Muscle layer of colon (tissue), 2 donors: ENCODE results near the gene BCL2L11.

ENCODE experiments used
- H3K27ac ChIP-seq: one replicate; pipeline ENCODE4 v1.7.0; 2013; ENCODE audit warnings: low read depth, mild to moderate bottlenecking, low read length, moderate library complexity
- H3K27me3 ChIP-seq, 2 donors: one replicate each; pipeline ENCODE4 v1.7.0; 2013; ENCODE audit warnings: low read length in 2 of 2, mild to moderate bottlenecking in 2 of 2; ENCODE audit not compliant: insufficient read depth in 2 of 2, control insufficient read depth in 1 of 2
- H3K36me3 ChIP-seq: one replicate; pipeline ENCODE4 v1.7.0; 2013; ENCODE audit warnings: mild to moderate bottlenecking, low read length; ENCODE audit not compliant: insufficient read depth
- H3K4me1 ChIP-seq: one replicate; pipeline ENCODE4 v1.7.0; 2013; ENCODE audit warnings: mild to moderate bottlenecking, low read length; ENCODE audit not compliant: insufficient read depth
- H3K4me3 ChIP-seq, 2 donors: one replicate each; pipeline ENCODE4 v1.7.0; 2013; ENCODE audit warnings: low read length in 2 of 2, low read depth in 1 of 2, mild to moderate bottlenecking in 1 of 2, moderate library complexity in 1 of 2
- H3K9ac ChIP-seq: one replicate; pipeline ENCODE4 v1.7.0; 2013; ENCODE audit warnings: low read length
- H3K9me3 ChIP-seq: one replicate; pipeline ENCODE4 v1.7.0; 2013; ENCODE audit warnings: mild to moderate bottlenecking, low read length
- donor health status: abdominal sarcoma.
- donor health status: Adenocarcinoma of cecum.

The BCL2L11 gene

DNA sequence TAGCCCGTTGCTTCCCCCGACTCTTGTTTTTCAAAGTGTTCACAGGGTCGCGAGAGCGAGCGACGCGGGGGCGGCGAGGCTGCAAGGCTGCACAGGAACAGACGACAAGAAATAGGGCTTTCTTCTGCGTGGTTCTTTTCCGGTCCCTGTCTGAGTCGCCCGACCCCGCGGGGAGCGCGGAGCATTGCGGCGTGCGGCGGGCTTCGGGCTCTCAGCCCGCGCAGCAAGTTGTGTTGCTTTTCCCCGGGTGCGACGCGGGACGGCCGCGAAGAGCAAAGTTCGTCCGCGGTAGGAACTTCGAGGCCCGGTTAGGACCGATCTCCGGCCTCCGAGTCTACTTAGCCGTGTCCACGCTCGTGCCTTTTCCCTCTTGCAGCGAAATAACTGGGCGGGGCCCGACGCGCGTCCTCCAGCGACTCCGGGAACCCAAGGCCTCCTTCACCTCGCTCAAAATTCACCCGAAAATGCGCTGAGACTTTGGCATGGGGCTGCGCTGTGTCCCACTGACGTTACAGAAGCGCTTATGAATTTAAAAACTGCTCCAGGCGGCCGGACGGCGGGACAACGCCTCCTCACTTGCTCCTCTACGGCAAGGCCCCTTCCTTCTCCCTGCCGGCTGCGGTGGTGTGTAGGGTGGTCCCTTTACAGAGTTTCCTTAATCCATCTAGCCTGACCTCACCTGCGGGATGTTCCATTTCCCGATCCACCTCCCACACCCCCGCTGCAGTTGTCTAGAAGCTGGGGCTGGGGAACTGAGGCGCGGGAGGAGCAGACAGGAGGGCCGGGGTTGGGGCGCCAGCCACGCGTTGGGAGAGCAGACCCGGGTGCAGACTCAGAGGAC is 1.5 kb upstream of the BCL2L11 start:
- peaks cover 37% of the 10 kb centered on the region for H3K4me1 ChIP-seq
- peaks cover 32 to 53% of the 10 kb centered on the region in 2 donors for H3K27me3 ChIP-seq
- H3K9me3 ChIP-seq = no peaks in the 10 kb centered on the region
- peak overlapping the region in 1 of 2 donors; percentile 65 for H3K4me3 ChIP-seq
- no peaks in the 10 kb centered on the region for H3K36me3 ChIP-seq
- no peak overlapping the region for H3K27ac ChIP-seq
- H3K9ac ChIP-seq = no peak overlapping the region

- Histone ChIP-seq H3K27ac (no peak overlapping the region), H3K27me3 (peaks cover 35 to 55% of the 10 kb centered on the region in 2 donors), H3K4me3 (peak overlapping the region; percentile 76 to 94), H3K9ac (no peak overlapping the region), H3K36me3 (no peaks in the 10 kb centered on the region), H3K4me1 (peaks cover 37% of the 10 kb centered on the region), H3K9me3 (no peaks in the 10 kb centered on the region)
Measured at GRCh38 chr2:111119822-111120252, 877 bp upstream of the BCL2L11 start.

DNA sequence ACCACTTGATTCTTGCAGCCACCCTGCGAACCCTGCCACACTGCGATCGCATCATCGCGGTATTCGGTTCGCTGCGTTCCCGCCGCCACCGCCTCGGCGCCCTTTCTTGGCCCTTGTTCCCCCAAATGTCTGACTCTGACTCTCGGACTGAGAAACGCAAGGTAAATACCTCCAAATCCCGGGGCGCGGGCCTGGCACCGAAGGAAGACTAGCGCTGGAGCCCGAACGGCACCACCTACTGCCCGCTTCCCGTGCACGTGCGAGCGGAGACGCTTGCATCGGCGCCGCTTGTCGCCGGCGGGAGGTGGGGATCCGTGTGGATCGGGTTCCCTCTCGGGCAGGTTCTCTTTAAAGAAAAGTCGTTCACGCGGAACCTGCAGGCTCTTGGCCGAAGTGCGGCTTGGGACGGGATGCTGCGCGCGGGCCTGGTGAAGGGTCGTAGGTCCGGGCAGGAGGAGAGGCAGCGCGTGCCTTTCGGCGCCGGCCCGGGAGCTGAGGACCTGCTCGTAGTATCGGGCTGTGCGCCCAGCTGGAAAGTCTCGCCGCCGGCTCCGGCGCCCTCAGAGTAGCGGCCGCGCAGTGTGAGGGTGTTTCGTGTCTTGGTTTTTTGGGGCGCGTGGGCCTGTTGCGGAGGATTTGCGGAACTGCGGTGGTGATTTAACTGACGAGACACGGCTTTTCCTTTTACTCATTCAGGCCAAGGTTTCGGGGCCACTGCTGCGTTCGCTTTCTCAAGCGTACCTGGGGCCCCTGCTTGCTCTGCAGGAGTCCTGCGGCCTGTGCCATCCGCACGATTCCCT is 514 bp downstream of the BCL2L11 start:
- Histone ChIP-seq H3K9me3 (no peaks in the 10 kb centered on the region), H3K4me1 (peaks cover 40% of the 10 kb centered on the region), H3K4me3 (peak overlapping the region; percentile 76 to 94), H3K27ac (peak overlapping the region; percentile 27), H3K27me3 (peaks cover 37 to 58% of the 10 kb centered on the region in 2 donors), H3K36me3 (no peaks in the 10 kb centered on the region), H3K9ac (peak overlapping the region; percentile 21)

GRCh38 chr2:111121828-111122630 is 1.3 kb downstream of the BCL2L11 start:
- peak overlapping the region; percentile 1 for H3K27ac ChIP-seq
- H3K9ac ChIP-seq = peak overlapping the region; percentile 21
- no peaks in the 10 kb centered on the region for H3K9me3 ChIP-seq
- peak overlapping the region; percentile 76 to 94 for H3K4me3 ChIP-seq
- H3K4me1 ChIP-seq = peaks cover 37% of the 10 kb centered on the region
- H3K36me3 ChIP-seq = no peaks in the 10 kb centered on the region
- H3K27me3 ChIP-seq = peaks cover 33 to 50% of the 10 kb centered on the region in 2 donors

GRCh38 chr2:111122631-111123421 is 2.1 kb downstream of the BCL2L11 start:
- no peaks in the 10 kb centered on the region for H3K36me3 ChIP-seq
- peak overlapping the region; percentile 46 for H3K27ac ChIP-seq
- H3K9ac ChIP-seq = no peak overlapping the region
- peaks cover 28 to 42% of the 10 kb centered on the region in 2 donors for H3K27me3 ChIP-seq
- H3K4me3 ChIP-seq = peak overlapping the region; percentile 73 to 94
- no peaks in the 10 kb centered on the region for H3K9me3 ChIP-seq
- peaks cover 30% of the 10 kb centered on the region for H3K4me1 ChIP-seq

GRCh38 chr2:111123751-111124150 is 3.0 kb downstream of the BCL2L11 start:
- Histone ChIP-seq H3K27me3 (peaks cover 18 to 36% of the 10 kb centered on the region in 2 donors), H3K4me3 (peak overlapping the region in 1 of 2 donors; percentile 73), H3K27ac (no peak overlapping the region), H3K9ac (no peak overlapping the region), H3K36me3 (no peaks in the 10 kb centered on the region), H3K4me1 (peaks cover 30% of the 10 kb centered on the region), H3K9me3 (no peaks in the 10 kb centered on the region)

DNA sequence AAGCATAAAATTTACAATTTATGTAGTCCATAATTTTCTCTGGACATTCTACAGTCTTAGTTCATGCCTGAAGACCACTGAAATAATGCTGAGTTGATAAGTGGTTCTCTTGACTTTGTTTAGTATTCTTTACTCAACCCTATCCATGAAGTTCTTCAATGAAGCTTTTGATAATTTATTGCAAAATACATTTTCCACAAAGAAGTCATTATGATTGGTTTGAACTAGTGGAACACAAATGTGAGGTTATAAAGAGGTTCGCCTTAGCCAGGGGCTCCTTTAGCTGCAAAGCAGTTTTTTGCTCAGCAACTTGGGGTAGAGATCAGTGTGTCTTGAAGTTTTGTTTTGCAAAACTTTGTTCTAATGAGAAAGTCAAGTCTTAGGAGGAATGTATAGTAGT is 5.9 kb downstream of the BCL2L11 start:
- no peaks in the 10 kb centered on the region for H3K36me3 ChIP-seq
- H3K9me3 ChIP-seq = no peaks in the 10 kb centered on the region
- no peak overlapping the region for H3K4me3 ChIP-seq
- no peak overlapping the region for H3K9ac ChIP-seq
- H3K27ac ChIP-seq = no peak overlapping the region
- H3K27me3 ChIP-seq = peaks cover 12 to 17% of the 10 kb centered on the region in 2 donors
- peaks cover 20% of the 10 kb centered on the region for H3K4me1 ChIP-seq

DNA sequence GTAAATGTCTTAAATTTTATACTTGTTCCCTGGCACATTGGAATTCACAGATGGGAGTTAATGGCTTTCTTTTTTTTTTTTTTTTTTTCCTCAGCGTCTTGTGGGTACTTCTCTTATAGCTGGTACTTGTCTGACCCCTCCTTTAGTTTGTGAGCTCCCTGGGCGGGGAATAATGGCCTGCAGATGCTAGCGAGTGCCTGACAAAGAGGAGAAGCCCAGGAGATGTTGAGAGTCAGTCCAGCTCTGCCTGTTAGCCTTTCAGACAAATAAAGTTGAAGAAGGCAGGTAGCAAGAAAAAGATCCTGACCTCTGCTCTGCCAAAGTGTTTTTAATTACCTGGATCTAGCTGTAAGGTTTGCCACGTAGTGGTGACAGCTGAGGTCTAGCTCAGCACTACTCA is 6.6 kb downstream of the BCL2L11 start:
- H3K9ac ChIP-seq = no peak overlapping the region
- peaks cover 12% of the 10 kb centered on the region in 2 donors for H3K27me3 ChIP-seq
- peaks cover 14% of the 10 kb centered on the region for H3K4me1 ChIP-seq
- H3K9me3 ChIP-seq = no peaks in the 10 kb centered on the region
- H3K36me3 ChIP-seq = no peaks in the 10 kb centered on the region
- H3K27ac ChIP-seq = no peak overlapping the region
- H3K4me3 ChIP-seq = no peak overlapping the region

DNA sequence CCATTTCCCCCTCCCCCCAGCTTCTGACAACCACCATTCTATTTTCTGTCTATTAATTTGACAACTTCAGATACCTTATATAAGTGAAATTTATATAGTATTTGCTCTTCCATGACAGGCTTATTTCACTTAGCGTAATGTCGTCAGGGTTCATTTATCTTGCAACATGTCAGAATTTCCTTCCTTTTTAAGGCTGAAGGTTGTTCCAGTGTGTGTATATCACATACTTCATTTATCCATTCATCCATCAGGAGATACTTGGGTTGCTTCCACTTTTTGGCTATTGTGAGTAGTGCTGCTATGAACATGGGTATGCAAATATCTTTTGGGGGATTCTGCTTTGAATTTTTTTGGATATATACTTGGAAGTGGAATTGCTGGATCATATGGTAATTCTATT is 7.4 kb downstream of the BCL2L11 start:
- peaks cover 12% of the 10 kb centered on the region in 2 donors for H3K27me3 ChIP-seq
- no peaks in the 10 kb centered on the region for H3K9me3 ChIP-seq
- no peak overlapping the region for H3K4me3 ChIP-seq
- peaks cover 13% of the 10 kb centered on the region for H3K4me1 ChIP-seq
- no peaks in the 10 kb centered on the region for H3K36me3 ChIP-seq
- no peak overlapping the region for H3K27ac ChIP-seq
- H3K9ac ChIP-seq = no peak overlapping the region

GRCh38 chr2:111133603-111134002 is 12.9 kb downstream of the BCL2L11 start:
- H3K9ac ChIP-seq = no peak overlapping the region
- H3K4me1 ChIP-seq = no peaks in the 10 kb centered on the region
- no peaks in the 10 kb centered on the region for H3K27me3 ChIP-seq
- H3K4me3 ChIP-seq = no peak overlapping the region
- no peak overlapping the region for H3K27ac ChIP-seq
- H3K9me3 ChIP-seq = no peaks in the 10 kb centered on the region
- H3K36me3 ChIP-seq = no peaks in the 10 kb centered on the region
